Measurements from ENCODE around the gene SLC25A51. TPM values are rescaled to one million over a fixed set of nuclear protein-coding genes. Genes with fewer than 3 reads are reported as not detected.

Gene SLC25A51
- polyA plus RNA-seq, 1 donor from 2014 or later = 26.8 TPM

- Histone ChIP-seq H3K36me3 (ENCODE audit: insufficient read depth, low read length) (no peaks in the 10 kb centered on the region), H3F3A (ENCODE audit: insufficient read depth, low read length, poor library complexity, severe bottlenecking) (no peaks in the 10 kb centered on the region), H3K4me3 (ENCODE audit: low read length) (no peak overlapping the region), H4K20me1 (ENCODE audit: insufficient read depth) (no peaks in the 10 kb centered on the region), H3K27me3 (ENCODE audit: insufficient read depth, low read depth, low read length) (no peaks in the 10 kb centered on the region), H3K79me2 (replicated peaks; ENCODE audit: insufficient read depth, low read length) (no peaks in the 10 kb centered on the region), H3K4me2 (ENCODE audit: low read length) (no peak overlapping the region), H3K9me3 (ENCODE audit: low read length) (no peaks in the 10 kb centered on the region), H3K9ac (ENCODE audit: low read length) (no peak overlapping the region), H3K27ac (ENCODE audit: low read length) (peak overlapping the region; percentile 11), H3K9me2 (ENCODE audit: insufficient read depth, low read length) (no peaks in the 10 kb centered on the region), H2AFZ (ENCODE audit: low read depth, low read length) (no peak overlapping the region)
- TF ChIP-seq TAF1 (IDR thresholded peaks at IDR 0.05; ENCODE audit: low read depth) (no peak), EP300 (conservative IDR thresholded peaks at IDR 0.05; ENCODE audit: poor library complexity, severe bottlenecking) (no peak), EZH2 (IDR thresholded peaks at IDR 0.05; ENCODE audit: borderline replicate concordance, insufficient read depth, low read length, poor library complexity, severe bottlenecking) (no peak), SMC3 (conservative IDR thresholded peaks at IDR 0.05; ENCODE audit: poor library complexity) (no peak), POLR2AphosphoS5 (IDR thresholded peaks at IDR 0.05) (no peak), RAD21 (conservative IDR thresholded peaks at IDR 0.05) (no peak), MXI1 (conservative IDR thresholded peaks at IDR 0.05; ENCODE audit: poor library complexity, severe bottlenecking) (no peak)
- TF ChIP-seq, protein P1, sequence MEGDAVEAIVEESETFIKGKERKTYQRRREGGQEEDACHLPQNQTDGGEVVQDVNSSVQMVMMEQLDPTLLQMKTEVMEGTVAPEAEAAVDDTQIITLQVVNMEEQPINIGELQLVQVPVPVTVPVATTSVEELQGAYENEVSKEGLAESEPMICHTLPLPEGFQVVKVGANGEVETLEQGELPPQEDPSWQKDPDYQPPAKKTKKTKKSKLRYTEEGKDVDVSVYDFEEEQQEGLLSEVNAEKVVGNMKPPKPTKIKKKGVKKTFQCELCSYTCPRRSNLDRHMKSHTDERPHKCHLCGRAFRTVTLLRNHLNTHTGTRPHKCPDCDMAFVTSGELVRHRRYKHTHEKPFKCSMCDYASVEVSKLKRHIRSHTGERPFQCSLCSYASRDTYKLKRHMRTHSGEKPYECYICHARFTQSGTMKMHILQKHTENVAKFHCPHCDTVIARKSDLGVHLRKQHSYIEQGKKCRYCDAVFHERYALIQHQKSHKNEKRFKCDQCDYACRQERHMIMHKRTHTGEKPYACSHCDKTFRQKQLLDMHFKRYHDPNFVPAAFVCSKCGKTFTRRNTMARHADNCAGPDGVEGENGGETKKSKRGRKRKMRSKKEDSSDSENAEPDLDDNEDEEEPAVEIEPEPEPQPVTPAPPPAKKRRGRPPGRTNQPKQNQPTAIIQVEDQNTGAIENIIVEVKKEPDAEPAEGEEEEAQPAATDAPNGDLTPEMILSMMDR (IDR thresholded peaks at IDR 0.05; ENCODE audit: poor library complexity, severe bottlenecking) = no peak
- TF ChIP-seq, protein P2, sequence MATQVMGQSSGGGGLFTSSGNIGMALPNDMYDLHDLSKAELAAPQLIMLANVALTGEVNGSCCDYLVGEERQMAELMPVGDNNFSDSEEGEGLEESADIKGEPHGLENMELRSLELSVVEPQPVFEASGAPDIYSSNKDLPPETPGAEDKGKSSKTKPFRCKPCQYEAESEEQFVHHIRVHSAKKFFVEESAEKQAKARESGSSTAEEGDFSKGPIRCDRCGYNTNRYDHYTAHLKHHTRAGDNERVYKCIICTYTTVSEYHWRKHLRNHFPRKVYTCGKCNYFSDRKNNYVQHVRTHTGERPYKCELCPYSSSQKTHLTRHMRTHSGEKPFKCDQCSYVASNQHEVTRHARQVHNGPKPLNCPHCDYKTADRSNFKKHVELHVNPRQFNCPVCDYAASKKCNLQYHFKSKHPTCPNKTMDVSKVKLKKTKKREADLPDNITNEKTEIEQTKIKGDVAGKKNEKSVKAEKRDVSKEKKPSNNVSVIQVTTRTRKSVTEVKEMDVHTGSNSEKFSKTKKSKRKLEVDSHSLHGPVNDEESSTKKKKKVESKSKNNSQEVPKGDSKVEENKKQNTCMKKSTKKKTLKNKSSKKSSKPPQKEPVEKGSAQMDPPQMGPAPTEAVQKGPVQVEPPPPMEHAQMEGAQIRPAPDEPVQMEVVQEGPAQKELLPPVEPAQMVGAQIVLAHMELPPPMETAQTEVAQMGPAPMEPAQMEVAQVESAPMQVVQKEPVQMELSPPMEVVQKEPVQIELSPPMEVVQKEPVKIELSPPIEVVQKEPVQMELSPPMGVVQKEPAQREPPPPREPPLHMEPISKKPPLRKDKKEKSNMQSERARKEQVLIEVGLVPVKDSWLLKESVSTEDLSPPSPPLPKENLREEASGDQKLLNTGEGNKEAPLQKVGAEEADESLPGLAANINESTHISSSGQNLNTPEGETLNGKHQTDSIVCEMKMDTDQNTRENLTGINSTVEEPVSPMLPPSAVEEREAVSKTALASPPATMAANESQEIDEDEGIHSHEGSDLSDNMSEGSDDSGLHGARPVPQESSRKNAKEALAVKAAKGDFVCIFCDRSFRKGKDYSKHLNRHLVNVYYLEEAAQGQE (IDR thresholded peaks at IDR 0.05; ENCODE audit: borderline replicate concordance) = no peak
These were observed 33.4 kb upstream of the SLC25A51 start for GRCh38 chr9:37937366-37937765.

DNA sequence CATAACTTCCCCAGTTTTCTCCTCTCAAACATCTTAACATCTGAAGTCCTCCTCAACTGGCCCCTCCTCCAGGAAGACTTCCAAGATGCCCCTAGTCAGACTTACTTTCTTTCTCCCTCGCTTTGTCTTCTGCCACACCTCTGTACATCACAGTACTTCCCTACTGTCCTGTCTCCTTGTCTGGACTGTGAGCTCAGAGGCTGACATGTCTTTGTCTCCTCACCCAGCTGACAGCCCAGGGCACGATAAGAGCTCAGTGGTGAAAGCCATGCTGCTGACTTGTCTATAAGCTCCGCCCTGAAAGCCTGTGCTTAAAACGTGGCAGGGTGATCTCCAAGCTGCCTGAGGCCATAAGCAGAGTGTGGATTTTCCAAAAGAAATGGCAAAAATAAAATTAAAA lies 33.0 kb upstream of the SLC25A51 start:
- H3K4me3 ChIP-seq (ENCODE audit: low read length) = no peak overlapping the region
- H3K27ac ChIP-seq (ENCODE audit: low read length) = peak overlapping the region; percentile 11
- H3K4me2 ChIP-seq (ENCODE audit: low read length) = no peak overlapping the region
- no peak for TF ChIP-seq SMC3 (conservative IDR thresholded peaks at IDR 0.05; ENCODE audit: poor library complexity)
- no peak for TF ChIP-seq EZH2 (IDR thresholded peaks at IDR 0.05; ENCODE audit: borderline replicate concordance, insufficient read depth, low read length, poor library complexity, severe bottlenecking)
- no peak for TF ChIP-seq TAF1 (IDR thresholded peaks at IDR 0.05; ENCODE audit: low read depth)
- no peak for TF ChIP-seq EP300 (conservative IDR thresholded peaks at IDR 0.05; ENCODE audit: poor library complexity, severe bottlenecking)
- TF ChIP-seq RAD21 (conservative IDR thresholded peaks at IDR 0.05) = no peak
- no peak for TF ChIP-seq POLR2AphosphoS5 (IDR thresholded peaks at IDR 0.05)
- TF ChIP-seq, protein P2 (IDR thresholded peaks at IDR 0.05; ENCODE audit: borderline replicate concordance) = no peak
- TF ChIP-seq, protein P1 (IDR thresholded peaks at IDR 0.05; ENCODE audit: poor library complexity, severe bottlenecking) = no peak
- H2AFZ ChIP-seq (ENCODE audit: low read depth, low read length) = no peak overlapping the region
- H4K20me1 ChIP-seq (ENCODE audit: insufficient read depth) = no peaks in the 10 kb centered on the region
- H3K27me3 ChIP-seq (ENCODE audit: insufficient read depth, low read depth, low read length) = no peaks in the 10 kb centered on the region
- no peaks in the 10 kb centered on the region for H3K36me3 ChIP-seq (ENCODE audit: insufficient read depth, low read length)
- no peaks in the 10 kb centered on the region for H3K9me2 ChIP-seq (ENCODE audit: insufficient read depth, low read length)
- no peaks in the 10 kb centered on the region for H3K9me3 ChIP-seq (ENCODE audit: low read length)
- H3K79me2 ChIP-seq (replicated peaks; ENCODE audit: insufficient read depth, low read length) = no peaks in the 10 kb centered on the region
- H3F3A ChIP-seq (ENCODE audit: insufficient read depth, low read length, poor library complexity, severe bottlenecking) = no peaks in the 10 kb centered on the region
- no peak overlapping the region for H3K9ac ChIP-seq (ENCODE audit: low read length)
